ENCODE measurements around the gene DNAH2.

- TF ChIP-seq, protein P1, sequence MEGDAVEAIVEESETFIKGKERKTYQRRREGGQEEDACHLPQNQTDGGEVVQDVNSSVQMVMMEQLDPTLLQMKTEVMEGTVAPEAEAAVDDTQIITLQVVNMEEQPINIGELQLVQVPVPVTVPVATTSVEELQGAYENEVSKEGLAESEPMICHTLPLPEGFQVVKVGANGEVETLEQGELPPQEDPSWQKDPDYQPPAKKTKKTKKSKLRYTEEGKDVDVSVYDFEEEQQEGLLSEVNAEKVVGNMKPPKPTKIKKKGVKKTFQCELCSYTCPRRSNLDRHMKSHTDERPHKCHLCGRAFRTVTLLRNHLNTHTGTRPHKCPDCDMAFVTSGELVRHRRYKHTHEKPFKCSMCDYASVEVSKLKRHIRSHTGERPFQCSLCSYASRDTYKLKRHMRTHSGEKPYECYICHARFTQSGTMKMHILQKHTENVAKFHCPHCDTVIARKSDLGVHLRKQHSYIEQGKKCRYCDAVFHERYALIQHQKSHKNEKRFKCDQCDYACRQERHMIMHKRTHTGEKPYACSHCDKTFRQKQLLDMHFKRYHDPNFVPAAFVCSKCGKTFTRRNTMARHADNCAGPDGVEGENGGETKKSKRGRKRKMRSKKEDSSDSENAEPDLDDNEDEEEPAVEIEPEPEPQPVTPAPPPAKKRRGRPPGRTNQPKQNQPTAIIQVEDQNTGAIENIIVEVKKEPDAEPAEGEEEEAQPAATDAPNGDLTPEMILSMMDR (IDR thresholded peaks at IDR 0.05): no peak
- TF ChIP-seq EP300 (IDR thresholded peaks at IDR 0.05) (no peak), POLR2A (IDR thresholded peaks at IDR 0.05) (no peak), POLR2AphosphoS5 (IDR thresholded peaks at IDR 0.05) (no peak)
Measured at GRCh38 chr17:7701681-7702080, 15.9 kb upstream of the DNAH2 start.
